DMS 273 (cell line): ENCODE results near the gene PSMA2.

ENCODE experiments used
- DNase-seq: peaks from one replicate; lab custom pipeline; 2025; ENCODE audit not compliant: unreplicated experiment; lab: John Stamatoyannopoulos, UW

The PSMA2 gene

DNA sequence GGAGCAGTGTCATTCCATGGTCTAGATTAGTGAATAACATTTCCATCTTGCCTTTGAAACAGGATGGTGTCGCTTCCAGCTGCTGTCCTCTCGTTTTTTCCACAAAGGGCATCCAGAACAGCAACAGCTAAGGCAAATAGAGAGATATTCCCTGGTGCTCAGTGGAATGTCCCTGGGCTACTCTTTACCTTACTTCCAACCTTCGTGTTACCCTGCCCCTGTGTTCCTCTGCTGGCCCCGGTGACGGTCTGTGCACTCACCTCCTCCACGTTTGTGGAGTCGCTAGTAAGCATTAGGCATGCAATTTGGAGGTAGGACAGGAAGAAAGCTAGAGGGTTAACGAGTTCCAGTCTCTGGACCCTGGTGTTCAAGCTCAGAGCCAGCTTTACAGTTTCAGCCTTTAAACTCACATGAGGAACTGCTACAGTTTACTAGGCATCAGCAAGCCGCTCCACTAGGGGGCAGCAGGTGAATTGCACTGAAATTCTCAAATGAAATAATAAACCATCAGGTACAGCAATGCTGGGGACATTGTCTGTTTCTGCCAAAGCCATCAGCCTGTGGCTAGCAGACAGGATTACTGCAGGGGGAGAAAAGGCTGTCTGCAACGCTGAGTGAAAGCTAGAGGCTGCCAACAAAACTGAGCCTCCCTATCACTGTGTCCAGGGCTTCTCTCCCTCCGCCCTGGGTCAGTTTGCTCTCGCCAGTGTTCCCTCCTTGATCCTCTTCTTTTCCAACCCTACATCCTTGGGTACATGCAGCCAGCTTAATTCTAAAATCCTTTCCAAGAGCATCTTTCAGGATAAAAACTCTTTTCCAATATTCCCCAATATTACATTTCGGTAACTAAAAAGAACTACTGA, 9.2 kb upstream of the PSMA2 start:
- DNase-seq = peak; percentile 87

DNA sequence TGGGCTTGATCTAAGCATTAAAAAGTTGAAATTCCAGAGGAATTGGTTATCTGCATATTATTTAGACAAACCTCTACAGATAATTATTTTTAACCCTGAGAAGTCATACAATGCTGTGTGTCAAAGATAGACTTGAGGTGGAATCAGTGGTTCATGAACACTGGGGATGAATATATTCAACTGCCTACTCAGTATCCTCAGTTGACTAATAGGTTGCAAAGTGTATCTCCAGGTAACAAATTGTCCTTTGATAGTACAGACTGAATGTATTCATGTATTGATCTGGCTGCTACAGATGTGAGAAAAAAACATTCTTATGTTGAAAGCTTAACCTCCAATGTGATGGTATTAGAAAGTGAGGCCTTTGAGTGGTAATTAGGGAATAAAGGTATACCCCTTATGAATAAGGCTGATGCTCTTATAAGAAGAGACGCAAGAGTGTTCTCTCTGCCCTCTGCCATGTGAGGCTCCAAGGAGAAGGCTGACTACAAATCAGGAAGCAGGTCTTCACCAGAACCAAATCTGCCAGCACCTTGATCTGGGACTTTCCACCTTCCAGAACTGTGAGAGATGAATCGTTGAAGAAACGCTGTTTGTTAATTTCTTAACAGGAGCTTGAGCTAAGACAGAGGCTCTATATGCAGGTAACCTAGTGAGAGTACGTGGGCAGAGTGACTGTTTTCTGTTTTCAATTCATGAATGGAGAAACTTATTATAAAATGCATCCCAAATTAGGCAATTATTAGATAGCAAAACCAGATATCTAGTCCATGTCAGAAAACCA, 7.7 kb upstream of the PSMA2 start:
- DNase-seq = no peak

DNA sequence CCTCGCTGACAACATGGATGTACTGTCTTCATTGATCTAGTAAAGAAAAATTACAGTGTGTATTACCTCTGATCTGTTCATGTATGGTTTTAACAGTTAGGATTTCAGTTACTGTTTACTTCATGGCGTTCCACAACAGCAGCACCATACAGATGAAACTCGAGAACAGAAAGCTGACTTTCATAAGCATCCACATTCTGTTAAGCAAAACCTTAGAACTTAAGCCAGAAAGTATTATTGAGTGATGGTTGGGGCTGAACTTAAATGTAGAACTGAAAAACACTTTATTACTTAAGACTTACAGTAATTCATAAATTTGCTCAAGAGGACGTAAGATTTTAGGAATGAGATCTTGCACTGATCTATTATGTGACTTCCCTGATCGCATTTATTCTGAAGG, 3.9 kb upstream of the PSMA2 start:
- DNase-seq = no peak

DNA sequence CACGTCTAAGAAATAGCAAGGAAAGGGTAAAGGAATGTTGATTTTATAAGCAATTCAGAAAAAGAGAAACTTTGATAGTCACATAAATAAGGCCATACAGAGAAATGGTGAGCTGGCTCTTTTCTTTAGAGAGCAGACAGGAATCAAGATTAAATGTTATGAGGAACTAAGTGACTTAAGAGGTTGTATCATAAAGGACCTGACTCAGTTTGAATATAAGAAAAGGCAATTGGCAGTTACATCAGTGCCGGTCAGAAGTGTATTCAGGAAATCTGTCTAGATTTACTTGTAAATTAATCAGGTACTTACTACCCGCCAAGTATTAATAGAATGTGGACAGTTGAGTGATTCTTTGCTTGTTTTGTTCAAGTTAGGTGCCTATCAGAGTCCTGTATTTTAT, 2.3 kb upstream of the PSMA2 start:
- DNase-seq = no peak

DNA sequence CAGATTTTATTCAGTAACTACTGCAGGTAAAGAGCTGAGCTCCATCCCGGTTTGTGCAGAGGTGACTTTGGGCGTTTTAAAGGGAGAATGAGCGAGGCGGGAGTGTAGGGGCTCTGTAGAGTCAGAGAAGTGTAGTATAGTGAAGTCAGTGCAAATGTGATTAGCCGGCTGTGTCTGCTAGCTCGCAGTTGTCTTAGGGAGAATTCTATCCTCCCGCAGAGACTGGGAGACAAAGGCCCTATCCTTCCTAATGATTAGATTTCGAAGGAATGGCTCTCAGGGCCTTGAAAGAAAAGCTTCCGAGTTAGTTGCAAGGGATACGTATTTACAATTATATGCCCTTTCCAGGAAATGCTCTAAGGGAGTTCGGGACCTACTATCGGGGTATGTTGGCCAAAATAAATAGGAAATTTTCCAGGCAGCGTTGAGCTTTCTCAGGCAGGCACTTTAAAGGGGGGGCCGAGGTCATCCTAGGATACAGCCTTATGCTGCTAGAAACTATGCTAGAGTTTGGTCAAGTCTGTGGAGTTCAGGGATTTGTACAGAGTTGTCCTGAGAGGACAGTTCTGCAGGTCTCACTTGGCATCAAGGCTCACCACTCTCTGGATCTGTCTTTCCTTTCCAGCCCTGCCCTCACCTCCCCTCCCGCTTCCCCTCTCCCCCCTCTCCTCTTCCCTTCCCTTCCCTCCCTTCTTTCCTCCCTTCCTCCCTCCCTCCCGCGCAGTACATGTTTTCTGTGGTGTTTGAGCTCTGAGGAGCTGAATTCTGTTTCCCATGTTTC, 1.0 kb upstream of the PSMA2 start:
- peak; percentile 49 for DNase-seq

DNA sequence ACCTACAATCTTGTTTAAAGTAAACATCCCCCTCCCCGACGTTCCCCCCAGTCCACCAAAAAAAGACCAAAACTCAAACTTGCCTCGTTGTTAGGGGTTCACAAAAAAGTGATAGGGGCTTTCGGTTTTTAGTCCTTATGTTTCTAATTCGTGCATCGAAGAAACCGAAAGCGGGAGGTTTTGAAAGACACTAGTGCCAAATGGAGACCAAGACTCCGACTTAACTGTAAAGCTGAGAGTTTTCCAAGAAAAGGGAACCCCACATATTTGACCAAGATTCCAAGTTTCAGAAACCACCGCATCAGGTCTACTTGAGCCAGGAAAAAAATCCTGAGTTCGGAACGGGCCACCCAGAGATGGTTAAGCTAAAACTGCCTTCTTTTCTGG, 534 bp downstream of the PSMA2 start:
- peak; percentile 62 for DNase-seq

DNA sequence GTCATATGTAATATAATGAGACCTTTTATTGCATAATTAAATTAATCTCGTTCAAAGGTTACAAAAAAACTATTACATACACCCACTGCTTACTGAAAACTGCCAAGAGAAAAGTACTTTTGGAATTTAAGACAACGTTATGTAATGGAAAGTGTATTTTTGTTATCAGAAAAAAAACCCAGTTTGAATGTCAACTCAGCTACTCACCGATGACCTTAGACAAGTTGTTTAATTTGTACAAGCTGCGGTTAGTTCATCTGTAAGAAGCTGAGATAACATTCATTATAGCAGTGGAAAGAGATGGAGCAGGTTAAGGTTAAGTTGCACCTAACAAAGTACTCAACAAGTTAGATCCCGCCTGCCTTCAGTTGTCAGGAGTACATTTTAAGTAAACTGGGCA, 1.1 kb downstream of the PSMA2 start:
- no peak for DNase-seq

DNA sequence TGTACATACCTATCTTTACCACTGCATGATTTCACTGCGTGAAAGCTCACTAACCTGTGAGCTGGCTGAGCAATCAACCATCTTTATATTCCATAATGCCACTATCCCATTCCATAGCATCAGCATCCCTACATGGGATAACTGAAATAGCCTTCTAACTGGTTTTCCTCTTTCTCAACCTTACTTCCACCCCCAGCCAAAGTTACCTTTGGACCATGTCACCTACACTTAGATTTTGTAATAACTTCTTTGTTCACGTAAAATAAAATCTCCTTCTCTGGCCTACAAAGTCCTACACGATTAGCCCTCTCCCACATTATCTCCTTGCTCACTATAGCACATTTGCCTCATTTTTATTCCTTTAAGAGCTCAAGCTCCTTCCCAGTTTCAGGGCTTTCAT, 2.5 kb downstream of the PSMA2 start:
- DNase-seq = no peak

DNA sequence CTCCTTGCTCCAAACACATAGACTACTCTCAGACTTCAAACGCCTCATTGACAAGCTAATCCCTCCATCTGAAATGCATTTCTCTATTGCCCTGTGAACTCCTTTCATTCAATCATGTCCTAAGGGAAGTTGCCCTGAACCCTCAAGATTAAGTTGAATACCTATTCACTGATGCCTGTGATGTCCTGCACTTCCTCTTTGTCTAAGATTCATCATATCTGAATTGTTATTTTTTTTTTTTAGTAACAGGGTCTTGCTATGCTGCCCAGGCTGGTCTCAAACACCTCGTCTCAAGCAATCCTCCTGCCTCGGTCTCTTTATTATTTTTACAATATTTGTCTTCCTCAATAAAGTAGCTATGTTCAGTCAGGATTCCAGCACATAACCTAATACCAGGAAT, 3.2 kb downstream of the PSMA2 start:
- DNase-seq = no peak

DNA sequence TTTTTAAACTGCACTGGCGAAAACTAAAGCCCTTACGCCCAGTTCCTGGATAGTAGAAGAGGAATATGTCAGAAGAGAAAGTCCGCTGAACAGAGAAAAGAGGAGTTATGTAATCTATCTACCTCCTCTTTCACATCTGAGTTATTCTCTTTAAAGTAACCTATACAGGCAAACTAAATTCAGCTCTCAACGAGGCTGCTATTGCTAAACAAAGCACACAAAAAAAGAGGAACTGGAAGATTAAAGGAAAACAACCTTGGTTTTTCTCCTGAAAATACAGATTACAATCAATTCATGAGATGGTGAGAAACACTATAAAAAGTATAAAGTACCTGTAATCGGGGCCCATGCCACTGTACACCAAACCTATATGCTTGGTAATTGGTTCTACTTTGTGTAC, 5.8 kb downstream of the PSMA2 start:
- no peak for DNase-seq

DNA sequence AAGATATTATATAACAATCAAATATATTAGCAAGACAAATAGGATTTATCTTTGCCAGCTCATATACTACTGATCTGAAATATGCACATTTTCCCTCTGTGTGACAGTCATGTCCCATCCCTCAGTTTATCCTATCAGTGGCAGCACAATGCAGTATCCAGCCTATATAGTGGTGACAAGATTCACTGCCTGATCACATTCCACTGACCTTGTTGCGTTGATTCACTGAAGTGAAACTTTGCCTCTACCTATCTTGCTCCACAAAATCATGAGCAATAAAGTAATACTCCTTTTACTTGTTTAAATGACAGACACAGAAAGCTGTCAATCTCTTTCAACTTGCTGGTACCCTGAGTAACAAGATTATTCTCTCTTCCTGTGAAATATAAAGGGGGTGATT, 6.3 kb downstream of the PSMA2 start:
- DNase-seq = no peak

DNA sequence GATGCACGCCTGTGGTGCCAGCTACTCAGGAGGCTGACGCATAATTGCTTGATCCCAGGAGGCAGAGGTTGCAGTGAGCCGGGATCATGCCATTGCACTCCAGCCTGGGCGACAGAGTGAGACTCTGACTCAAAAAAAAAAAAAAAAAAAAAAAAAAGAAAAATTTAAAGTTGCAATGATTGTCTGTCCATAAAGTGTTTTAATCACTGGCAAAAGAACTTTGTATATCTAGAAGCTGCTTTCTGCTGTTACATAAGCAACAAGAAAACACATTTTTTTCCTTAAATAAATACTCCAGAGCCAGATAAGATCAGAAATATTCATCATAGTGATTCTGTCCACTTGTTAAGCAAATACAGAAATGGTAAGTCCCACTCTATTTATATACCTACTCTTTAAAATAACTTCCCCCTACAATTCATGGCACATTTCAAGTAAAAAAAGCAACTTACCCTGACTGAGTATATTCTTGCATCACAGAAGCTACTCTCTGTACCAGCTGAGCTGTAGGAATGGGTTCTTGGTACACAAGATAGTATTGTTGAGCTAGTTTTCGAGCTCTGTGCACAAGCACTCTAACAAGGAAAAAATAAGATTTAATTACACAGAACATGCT, 7.6 kb downstream of the PSMA2 start:
- DNase-seq = no peak

DNA sequence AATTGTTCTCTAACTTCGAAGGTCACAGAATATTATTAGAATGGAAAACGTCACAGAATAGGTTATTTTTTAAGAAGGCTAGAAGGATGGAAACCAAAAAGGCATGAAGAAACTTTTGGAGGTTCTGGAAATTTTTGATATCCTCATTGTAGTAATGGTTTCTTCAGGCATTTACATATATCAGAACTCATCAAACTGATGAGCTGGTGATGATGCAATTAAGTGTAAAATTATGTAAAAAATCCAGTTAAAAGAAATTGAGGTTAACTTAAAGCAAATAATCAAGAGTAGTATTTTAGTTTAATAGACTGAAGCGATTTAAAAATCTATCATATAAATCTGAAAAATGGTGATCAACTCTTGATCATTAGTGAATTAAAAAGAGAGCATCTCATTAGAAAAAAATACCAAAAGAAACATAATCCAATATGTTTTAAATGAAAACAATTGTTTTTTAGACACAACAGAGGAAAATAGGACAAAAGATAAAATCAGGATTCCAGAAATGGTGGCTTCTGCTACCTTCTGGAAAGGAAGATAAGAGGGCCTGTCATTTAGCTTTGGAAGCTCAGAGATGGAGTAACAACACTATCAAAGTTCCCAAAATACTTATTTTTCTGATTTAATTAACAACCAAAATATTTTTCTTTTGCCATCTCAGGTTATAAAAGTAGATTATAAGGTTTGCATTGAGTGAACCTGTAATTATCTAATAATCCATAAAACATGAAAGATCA, 9.8 kb downstream of the PSMA2 start:
- DNase-seq = no peak

DNA sequence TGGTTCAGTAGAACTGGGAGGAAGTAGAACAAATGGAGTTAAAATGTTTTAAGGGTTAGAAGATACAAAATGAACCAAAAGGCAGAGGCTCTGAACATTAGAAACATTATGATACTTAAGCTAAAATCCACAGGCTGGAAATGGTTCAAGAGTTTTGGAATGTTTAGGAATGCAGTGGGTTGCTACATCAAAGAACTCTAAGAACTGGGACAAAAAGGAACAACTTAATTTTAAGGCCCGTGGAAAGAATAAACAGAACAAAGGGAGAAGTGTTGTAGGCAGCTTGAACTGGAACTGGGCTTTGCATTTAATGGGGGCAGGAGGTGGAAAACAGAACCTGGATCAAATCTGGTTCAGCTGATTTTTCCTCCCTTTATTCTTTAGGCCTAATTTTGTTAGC, 16.6 kb downstream of the PSMA2 start:
- DNase-seq = no peak

DNA sequence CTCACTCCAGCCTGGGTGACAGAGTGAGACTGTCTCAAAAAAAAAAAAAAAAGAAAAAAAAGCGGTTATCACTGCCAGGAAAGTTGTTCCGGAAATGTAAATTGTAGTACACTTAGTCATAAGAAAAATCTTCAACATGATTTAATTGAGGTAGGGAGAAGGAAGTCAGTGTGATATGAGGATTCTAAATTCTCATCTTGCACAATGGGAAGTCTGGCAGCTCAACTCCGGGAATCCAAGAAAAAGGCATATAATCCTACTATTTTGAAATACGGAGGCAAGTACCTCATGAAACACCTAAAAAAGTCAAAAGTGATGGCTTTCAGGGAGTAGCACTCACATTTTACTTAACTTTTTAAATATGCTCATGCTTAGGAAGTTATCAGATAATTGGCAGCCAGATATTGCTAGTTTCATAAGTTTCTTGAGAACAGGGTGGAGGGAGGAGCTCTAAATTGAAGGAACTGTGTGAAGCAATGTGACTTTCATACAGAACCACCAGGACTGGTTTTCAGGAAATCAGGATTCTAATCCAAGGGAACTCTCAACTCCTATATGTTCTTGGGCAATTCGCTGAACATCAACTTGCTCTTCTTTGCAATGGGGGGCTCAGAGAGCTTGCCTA, 17.4 kb downstream of the PSMA2 start:
- no peak for DNase-seq

DNA sequence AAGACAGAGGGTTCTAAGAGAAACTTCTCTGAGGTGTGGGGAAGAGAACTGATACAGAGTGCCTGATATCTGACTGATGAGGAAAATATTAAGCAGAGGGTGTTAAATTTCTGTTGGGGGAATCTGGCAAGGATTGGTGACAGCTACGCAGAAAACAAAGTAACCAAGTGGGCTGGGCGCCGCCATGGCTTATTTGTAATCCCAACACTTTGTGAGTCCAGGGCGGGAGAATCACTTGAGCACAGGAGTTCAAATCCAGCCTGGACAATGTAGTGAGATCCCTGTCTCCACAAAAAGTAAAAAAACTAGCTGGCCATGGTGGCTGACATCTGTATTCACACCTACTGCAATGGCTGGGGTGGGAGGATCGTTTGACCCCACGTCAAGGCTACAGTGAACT, 18.0 kb downstream of the PSMA2 start:
- no peak for DNase-seq

DNA sequence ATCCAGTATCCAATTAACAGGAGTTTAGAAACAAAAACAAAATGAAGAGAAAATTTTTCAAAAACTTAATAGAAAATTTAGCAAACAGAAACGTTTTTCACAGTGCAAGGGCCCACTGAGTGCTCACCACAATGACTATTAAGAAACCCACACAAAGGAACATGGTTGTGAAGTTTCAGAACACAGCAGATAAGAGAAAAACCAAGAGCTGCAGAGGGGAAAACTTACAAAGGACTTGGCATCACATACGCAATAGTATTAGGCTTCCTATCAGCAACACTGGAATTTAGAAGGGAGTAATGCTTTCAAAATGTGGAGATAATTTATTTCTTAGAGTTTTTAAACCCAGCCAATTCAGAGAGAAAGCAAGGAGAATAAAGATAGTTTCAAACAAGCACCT, 18.4 kb downstream of the PSMA2 start:
- DNase-seq = no peak

DNA sequence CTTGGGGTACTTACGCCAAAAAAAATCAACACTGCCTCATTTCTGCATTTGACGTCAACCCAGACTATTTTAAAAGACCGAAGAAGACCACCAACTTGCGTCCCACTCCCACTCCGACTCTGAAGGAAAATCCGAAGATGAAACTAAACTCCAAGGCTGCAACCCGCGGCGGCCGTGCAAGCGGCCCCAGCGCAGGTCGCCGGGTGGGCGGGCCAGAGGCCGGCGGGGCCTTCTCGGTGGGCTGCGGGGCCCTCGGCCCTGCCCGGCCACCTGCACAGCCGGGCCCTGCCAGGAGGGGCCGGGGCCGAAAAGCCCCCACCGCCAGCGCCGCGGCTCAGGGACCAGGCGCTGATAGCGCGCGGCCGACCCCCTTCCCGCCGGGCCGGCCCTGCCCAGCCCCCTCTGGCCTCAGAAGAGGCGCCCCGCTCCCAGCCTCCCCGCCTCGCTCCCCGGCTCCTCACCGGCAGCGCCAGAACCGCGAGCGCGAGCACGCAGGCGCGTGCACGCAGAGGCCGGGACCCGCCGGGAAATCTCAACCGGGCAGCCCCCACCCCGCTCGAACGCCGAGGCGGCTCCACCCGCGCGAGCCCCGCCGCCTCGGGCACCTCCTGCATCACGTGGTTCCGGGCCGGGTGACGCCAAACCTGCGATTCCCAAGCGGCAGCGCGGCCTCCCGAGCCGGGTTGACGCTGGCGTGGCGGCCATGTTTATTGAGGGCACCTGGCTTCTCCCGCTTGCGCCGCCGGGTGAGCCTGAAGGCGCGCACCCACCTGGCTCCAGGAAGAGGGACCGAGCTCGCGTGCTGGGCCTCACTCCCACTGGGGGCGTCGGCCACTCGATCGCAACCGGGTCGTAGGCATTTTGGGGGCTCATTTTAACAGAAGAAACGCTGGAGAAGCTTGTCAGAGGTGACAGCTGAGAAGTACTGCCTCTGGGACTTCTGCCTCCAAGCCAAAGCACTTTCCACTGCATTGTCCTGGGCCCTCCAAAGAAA, 20.2 kb downstream of the PSMA2 start, which contains the start of gene C7orf25:
Gene C7orf25 (minus strand): TSS at position 617 of the 994 bp plus-strand sequence. CDS start 1,170 bp downstream, outside the sequence.
- peak; percentile 99 for DNase-seq

DNA sequence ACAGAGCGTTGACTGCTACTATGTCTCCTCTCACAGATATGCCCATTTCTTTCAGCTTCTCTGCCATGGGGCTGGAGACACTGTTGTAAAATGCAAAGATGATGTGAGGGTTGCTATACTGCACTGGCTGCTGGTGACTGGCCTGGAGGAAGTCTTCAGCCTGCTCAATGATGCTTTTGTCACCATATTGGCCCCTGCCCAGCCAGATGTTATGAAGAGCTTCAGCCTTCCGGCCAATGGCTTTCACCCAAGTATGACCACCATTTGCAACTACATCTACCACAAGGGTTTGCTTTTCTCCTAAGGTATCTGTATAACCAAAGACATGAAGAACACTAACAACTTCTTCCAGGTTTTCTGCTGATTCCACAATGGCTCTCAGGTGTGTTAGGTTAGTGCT, 21.7 kb downstream of the PSMA2 start:
- no peak for DNase-seq
